ENCODE measurements around the gene DNAH14. TPM values are rescaled to one million over a fixed set of nuclear protein-coding genes. Genes with fewer than 3 reads are reported as not detected.

DNAH14 gene
- total and polyA plus RNA-seq, 4 donors, result 2.7 to 19.8 (median 9.6) TPM

GRCh38 chr1:224959656-224960055 is 30.2 kb downstream of the DNAH14 start:
- no peak overlapping the region for H3K27ac ChIP-seq (ENCODE audit: low read depth in 1 of 2, low read length in 2 of 2)
- H3K9ac ChIP-seq (ENCODE audit: low read depth in 1 of 2, low read length in 2 of 2), result no peak overlapping the region

GRCh38 chr1:224980181-224980580 is 50.7 kb downstream of the DNAH14 start:
- Histone ChIP-seq H3K27me3 (ENCODE audit: control insufficient read depth in 4 of 4, insufficient read depth in 4 of 4, low read length in 3 of 4) (no peaks in the 10 kb centered on the region), H3K4me3 (ENCODE audit: low read depth in 1 of 3, low read length in 3 of 3) (no peak overlapping the region), H3K36me3 (ENCODE audit: control insufficient read depth in 4 of 4, insufficient read depth in 3 of 4, low read depth in 1 of 4, low read length in 3 of 4) (no peaks in the 10 kb centered on the region), H3K4me1 (ENCODE audit: control insufficient read depth in 4 of 4, insufficient read depth in 4 of 4, low read length in 3 of 4) (no peaks in the 10 kb centered on the region), H3K9ac (ENCODE audit: low read depth in 1 of 2, low read length in 2 of 2) (no peak overlapping the region), H3K9me3 (ENCODE audit: control insufficient read depth in 4 of 4, low read length in 3 of 4) (peaks cover 0 to 2% (median 0%) of the 10 kb centered on the region in 4 donors), H3K27ac (ENCODE audit: low read depth in 1 of 2, low read length in 2 of 2) (no peak overlapping the region)
- 79% methylated on average over 5 of the region's 5 CpGs for WGBS
- no peak for DNase-seq (ENCODE audit: low spot score)
- TF ChIP-seq NR2F2 (IDR thresholded peaks at IDR 0.05) (no peak), ZBTB33 (IDR thresholded peaks at IDR 0.05) (no peak), EGR1 (IDR thresholded peaks at IDR 0.05; ENCODE audit: low read depth in 2 of 2) (no peak), RXRA (IDR thresholded peaks at IDR 0.05) (no peak)
- TF ChIP-seq, protein P1, sequence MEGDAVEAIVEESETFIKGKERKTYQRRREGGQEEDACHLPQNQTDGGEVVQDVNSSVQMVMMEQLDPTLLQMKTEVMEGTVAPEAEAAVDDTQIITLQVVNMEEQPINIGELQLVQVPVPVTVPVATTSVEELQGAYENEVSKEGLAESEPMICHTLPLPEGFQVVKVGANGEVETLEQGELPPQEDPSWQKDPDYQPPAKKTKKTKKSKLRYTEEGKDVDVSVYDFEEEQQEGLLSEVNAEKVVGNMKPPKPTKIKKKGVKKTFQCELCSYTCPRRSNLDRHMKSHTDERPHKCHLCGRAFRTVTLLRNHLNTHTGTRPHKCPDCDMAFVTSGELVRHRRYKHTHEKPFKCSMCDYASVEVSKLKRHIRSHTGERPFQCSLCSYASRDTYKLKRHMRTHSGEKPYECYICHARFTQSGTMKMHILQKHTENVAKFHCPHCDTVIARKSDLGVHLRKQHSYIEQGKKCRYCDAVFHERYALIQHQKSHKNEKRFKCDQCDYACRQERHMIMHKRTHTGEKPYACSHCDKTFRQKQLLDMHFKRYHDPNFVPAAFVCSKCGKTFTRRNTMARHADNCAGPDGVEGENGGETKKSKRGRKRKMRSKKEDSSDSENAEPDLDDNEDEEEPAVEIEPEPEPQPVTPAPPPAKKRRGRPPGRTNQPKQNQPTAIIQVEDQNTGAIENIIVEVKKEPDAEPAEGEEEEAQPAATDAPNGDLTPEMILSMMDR (IDR thresholded peaks at IDR 0.05; ENCODE audit: low read depth, low read length, missing input control), result no peak

More at GRCh38 chr1:224959656-224960055, 30.2 kb downstream of the DNAH14 start:
- no peak overlapping the region for H3K4me3 ChIP-seq (ENCODE audit: low read depth in 1 of 3, low read length in 3 of 3)
- no peaks in the 10 kb centered on the region for H3K36me3 ChIP-seq (ENCODE audit: control insufficient read depth in 4 of 4, insufficient read depth in 3 of 4, low read depth in 1 of 4, low read length in 3 of 4)
- no peak for DNase-seq (ENCODE audit: low spot score)
- H3K27me3 ChIP-seq (ENCODE audit: control insufficient read depth in 4 of 4, insufficient read depth in 4 of 4, low read length in 3 of 4), result no peaks in the 10 kb centered on the region
- TF ChIP-seq HNF4A (conservative IDR thresholded peaks at IDR 0.05) (no peak), SP1 (IDR thresholded peaks at IDR 0.05) (no peak), YY1 (IDR thresholded peaks at IDR 0.05) (no peak), HNF4G (IDR thresholded peaks at IDR 0.05) (no peak), REST (IDR thresholded peaks at IDR 0.05) (no peak), GABPA (IDR thresholded peaks at IDR 0.05 in 1 of 2, conservative IDR thresholded peaks at IDR 0.05 in 1 of 2) (no peak), RAD21 (IDR thresholded peaks at IDR 0.05) (no peak), FOXA1 (IDR thresholded peaks at IDR 0.05) (no peak), RXRA (IDR thresholded peaks at IDR 0.05) (no peak), NR2F2 (IDR thresholded peaks at IDR 0.05) (no peak), EGR1 (IDR thresholded peaks at IDR 0.05; ENCODE audit: low read depth in 2 of 2) (no peak), JUND (IDR thresholded peaks at IDR 0.05) (no peak), FOXA2 (IDR thresholded peaks at IDR 0.05) (no peak), TAF1 (conservative IDR thresholded peaks at IDR 0.05) (no peak)
- TF ChIP-seq, protein P2, sequence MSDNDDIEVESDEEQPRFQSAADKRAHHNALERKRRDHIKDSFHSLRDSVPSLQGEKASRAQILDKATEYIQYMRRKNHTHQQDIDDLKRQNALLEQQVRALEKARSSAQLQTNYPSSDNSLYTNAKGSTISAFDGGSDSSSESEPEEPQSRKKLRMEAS (IDR thresholded peaks at IDR 0.05), result no peak
- TF ChIP-seq, protein P1 (IDR thresholded peaks at IDR 0.05; ENCODE audit: low read depth, low read length, missing input control), result no peak
- TF ChIP-seq, protein P3, sequence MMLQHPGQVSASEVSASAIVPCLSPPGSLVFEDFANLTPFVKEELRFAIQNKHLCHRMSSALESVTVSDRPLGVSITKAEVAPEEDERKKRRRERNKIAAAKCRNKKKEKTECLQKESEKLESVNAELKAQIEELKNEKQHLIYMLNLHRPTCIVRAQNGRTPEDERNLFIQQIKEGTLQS (IDR thresholded peaks at IDR 0.05), result no peak
- no peaks in the 10 kb centered on the region for H3K4me1 ChIP-seq (ENCODE audit: control insufficient read depth in 4 of 4, insufficient read depth in 4 of 4, low read length in 3 of 4)
- H3K9me3 ChIP-seq (ENCODE audit: control insufficient read depth in 4 of 4, low read length in 3 of 4), result no peaks in the 10 kb centered on the region
